HuH-7 (cell line): ENCODE results near the gene TNFAIP8L1.
"Not testable (repeated sequence)": the region's sequence is repeated elsewhere in the genome, so short reads cannot be mapped to it uniquely, and the experiment has no call there.

Experiments used
- DNase-seq: peaks from one replicate; pipeline ENCODE4 v3.0.0; 2011; ENCODE audit warnings: low spot score

Gene TNFAIP8L1

DNA sequence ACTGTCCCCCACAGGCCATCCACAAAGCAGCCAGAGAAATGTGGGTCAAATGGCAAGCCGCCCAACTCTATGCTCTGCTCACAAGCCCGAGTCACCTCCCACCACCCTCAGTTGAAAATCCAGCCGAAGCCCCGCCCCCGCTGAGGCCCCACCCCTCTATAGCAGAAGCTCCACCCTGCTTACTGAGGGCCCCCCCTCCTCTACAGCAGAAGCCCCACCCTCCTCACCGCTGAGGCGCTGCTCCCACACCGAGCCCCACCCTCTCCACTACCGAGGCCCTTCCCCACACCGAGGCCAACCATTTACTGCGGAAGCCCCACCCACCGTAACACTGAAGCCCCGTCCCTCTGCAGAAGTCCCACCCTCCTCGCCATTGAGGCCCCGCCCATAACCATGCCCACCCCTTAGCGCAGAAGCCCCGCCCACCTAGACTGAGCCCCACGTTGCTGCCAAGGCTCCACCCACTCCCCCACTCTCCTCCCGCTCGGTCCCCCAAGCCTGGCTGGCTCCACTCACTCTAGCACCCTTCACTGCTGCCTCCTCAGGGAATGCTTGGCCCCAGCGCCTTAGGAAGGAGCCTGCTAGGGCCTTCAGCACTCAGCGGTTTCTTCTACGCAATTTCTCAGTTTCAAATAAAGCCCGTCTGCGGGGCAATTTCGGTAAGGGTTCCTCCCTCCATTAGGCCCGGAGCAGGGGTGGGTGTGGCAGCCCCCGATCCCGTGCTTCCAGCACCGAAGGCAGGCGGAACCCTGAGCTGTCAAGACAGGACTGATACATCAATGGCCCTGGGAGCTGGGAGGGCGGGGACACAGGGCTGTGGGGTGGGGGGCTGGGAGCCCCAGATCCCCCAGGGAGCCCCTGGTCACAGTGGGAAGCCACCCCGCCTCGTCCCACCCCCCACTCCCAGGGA is 39.8 kb downstream of the TNFAIP8L1 start:
- no peak for DNase-seq

DNA sequence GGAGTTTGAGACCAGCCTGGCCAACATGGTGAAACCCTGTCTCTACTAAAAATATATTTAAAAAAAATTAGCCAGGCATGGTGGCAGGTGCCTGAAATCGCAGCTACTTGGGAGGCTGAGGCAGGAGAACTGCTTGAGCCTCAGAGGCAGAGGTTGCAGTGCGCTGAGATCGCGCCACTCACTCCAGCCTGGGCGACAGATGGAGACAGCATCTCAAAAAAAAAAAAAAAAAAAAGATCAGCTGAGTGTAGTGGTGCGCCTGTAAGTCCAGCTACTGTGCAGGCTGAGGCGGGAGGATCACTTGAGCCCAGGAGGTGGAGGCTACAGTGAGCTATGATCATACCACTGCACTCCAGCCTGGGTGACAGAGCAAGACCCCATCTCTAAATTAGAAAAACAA is 40.7 kb downstream of the TNFAIP8L1 start:
- DNase-seq, result not testable (repeated sequence)

DNA sequence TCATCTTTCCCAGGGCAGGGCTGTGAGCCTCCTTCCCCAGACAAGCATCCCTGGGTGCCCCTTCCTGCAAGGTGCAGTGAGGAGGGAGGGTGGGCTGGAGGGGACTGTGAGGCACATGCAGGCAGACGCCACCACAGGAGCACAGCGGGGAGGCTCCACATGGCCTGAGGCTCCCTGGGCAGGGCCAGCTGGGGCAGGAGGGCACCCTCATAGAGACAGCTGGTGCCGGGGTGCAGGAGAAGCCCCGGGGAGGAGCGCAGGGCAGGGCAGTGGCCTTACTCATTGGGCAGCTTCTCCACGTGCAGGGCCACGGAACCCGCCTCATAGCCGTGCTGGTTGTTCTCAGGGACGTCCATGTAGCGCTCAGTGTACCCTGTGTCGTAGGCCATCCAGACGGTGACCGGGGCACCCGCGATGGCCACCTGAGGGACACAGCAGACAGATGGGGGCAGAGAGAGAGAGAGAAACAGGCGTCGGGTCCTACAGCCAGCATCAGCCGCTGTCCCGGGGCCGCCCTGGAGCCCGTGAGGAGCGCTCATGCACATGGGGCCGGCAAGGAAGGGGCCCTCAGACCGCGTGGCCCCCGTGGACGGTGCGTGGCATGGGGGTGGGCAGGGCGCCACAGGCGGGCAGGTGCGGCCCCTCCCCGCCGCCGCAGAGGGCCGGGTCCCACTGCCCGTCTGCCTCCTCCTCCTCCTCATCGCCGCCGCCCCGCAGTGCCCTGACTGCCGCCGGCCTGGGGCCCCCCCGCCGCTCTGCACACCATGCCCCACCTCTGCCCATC is 43.3 kb downstream of the TNFAIP8L1 start:
- DNase-seq, result no peak

DNA sequence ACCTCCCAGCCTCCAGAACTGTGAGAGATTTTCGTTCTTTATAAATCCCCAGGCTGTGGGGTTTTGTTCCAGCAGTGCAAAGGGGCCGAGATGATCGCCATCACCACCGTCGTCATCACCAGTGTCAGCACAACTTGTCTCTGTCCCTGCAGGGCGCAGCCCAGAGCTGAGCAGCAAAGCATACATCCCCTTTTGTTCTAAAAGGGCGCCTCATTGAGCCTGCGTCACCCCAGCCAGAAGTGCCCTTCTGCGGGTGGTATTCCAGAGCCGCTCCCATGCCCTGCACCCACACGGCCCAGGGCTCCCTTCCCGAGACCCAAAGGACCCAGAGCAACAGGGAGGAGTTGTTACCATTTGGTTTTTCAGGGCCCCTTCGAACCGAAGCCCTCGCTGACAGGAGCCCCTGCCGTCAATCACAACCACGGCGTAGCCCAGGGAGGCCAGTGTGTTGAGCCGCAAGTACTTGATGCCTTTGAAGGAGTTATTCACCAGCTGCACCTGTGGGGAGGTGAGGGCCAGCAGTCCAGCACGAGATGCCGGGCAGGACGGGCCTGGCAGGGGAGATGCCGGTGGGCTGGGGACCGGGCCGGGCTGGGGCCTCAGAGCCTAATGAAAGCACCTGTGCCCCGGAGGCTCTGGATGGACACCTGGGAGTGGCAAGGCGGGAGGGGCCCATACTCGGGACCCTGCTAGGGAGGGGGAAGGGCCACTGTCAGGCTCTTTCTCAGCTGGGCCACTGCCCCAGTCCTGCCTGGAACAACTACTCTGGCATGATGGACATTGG is 45.2 kb downstream of the TNFAIP8L1 start:
- no peak for DNase-seq

DNA sequence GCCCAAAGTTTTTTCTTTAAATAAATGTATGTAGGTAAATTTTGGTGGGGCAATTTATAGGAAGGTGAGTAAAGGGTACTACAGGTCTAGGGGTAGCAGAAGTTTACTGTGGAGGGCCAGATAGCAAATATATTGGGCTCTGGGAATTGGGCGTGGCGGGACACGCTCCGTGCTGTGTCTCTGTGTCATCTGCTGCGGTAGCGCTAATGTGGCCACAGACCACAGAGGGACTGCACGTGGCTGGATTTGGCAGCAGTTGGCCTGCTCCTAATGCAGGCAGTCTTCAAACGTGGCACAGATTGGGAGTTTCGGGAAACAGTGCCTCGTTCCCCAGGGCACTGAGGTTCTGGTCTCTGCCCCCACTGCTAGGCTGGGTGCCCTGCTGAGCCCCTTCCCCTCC is 47.4 kb downstream of the TNFAIP8L1 start:
- no peak for DNase-seq

DNA sequence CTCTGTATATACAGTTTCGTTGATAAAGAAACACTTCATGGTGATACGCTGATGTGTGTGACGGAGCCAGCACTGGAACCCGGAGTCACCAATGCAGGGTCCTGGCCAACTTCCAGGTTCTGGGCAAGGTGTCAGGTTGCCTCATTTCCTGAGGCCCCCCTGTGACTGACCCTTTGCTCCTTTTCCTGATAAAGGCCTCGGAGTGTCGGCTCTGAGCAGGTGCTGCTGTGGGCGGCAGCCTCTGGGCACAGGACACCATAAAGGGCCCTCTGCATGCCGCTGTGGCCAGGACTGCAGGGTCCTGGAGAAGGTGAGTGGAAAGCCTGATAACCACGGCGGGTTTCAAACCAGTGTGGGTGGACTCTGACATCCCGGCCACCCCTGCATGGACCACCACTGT is 48.1 kb downstream of the TNFAIP8L1 start:
- DNase-seq, result no peak

DNA sequence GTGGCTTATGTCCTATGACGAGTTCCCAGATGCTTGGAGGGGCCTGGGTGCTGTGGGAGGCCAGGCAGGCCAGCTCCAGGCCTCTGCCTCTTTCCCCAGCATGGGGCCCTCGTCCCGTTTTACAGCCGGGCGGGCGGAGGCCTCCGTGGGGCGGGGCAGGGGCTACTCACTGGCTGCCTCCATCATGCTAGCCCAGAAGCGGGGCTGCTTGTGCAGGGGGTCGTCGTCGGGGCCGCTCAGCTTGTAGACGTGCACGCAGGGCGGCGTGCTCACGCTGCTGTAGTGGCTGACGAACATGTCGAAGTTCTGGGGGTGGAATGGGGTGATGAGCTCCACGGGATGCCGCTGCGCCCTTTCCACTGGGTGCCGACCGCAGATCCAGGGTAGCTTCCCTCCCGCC is 49.3 kb downstream of the TNFAIP8L1 start:
- DNase-seq, result no peak

DNA sequence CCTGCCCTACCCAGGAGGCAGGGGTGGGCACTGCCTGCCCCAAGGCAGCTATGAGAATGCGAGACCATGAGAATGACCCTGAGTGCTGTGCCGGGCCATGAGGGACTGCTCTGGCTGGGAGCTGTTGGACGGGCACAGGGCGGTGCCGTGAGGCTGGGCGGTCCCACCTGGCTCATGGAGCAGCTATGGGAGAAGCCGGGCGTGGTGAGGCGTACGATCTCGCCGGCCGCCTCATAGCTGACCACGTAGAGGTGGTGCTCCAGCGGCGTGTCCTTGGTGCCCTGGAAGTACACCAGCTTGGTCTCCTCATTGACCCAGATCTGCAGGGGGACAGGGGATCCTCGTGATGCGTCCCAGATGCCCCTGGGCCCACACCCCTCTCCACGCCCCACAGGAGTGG is 50.1 kb downstream of the TNFAIP8L1 start:
- no peak for DNase-seq

DNA sequence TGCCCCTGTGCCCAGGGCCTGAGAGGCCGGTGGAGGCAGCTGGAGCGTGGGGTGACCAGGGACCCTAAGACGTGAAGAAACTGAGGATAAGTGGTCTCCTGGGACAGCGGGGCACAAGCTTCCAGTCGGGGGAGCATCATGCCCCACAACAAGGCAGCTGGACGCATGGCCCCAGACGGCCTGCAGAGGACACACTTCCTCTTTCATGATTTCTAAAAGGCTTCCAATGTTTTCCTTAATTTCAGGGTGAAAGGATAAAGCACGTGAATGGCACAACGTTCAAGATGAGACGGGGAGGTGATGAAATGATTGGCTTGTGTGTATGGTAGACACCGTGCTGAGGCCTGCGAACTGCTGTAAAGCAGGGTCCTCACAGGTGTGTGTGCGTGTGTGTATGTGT is 51.0 kb downstream of the TNFAIP8L1 start:
- DNase-seq, result no peak

DNA sequence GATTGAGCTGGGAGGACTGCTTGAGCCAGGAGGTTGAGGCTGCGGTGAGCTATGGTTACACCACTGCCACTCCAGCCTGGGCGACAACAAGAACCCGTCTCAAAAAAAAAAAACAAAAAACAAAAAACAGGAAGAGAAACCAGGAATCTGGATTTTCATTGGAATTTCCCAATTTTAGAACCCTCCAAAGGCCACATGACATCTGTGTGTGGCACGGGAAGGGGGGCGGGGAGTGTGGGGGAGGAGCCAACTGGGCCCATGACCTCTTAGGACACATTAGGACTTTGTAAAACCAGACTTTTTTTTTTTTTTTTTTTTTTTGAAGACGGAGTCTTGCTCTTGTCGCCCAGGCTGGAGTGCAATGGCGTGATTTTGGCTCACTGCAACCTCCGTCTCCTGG is 52.1 kb downstream of the TNFAIP8L1 start:
- DNase-seq, result no peak

DNA sequence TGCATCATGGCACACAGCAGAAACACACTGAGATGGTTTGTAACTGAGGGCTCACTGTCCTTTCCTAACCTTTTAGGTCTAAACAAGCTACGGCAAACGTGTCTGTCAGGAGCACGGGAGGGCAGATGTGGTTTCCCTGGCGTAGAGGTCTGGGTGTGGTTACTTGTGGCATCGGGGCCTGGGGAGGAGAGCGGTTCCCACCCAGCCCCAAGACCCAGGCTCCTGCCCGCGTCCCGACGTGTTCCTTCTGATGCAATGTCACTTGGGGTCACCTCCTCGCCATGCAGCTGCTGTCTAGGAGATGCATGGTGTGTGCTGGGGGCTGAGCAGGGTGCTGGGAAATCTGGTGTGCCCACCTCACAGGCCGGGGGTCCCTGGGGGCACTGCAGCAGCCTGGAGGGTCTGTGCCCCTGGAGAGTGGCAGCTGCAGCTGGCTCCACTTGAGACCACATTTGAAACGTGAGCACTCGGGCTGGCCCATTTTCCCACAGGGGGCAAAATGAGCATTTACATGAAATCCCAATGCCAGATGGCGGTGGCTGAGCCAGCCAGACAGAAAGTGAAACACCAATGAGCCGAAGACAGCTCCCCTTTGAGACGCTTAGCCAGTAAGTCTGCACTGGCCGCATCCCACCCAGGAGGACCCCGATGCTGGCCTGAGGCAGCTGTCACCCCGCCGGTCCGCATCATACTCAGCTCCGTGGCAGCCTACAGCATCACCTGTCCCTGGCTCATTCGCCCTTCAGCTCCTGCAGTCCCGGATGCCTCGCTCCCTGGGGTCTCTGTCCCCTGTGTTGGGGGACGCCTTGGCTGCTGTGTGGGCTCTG is 53.1 kb downstream of the TNFAIP8L1 start:
- DNase-seq, result no peak

DNA sequence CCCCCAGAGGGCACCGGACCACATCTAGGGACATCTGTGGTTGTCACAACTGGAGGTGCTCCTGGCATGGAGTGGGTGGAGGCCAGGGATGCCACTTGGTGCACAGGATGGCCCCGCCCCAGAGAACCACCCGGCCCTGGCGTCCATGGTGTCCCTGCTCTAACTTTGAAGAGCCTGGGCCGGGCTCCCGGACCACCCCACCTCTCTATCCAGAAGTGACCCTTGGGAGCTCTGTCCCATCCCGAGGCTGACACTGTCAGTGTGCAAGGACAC is 53.7 kb downstream of the TNFAIP8L1 start:
- DNase-seq, result no peak

DNA sequence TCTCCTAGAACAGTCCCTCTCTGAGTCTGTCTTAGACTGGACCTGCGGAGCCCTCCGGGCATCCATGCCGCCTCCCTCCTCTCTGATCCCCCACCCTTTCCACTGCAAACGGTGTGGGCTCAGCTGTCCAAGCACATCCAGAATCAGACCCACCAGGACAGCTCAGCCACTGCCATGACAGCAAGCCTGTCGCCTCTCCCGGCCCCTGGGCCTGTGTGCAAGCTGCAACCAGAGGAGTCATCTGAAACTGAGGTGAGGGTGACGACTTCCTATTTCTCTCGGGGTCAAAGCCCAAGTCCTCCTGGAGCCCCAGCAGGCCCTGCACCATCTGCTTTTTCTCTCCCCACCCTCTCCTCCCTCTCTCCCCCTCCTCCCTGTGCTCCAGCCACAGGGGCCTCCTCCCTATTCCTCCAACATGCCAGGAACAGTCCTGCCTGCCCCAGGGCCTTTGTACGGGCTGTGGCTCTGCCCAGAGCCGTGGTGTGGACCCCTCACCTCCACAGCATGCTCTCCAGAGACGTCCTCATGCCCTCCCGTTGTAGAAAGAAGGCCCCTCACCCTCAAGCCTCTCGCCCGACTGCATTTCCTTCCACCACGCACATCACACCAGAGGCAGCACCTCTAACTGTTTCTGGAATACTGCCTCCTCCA is 54.3 kb downstream of the TNFAIP8L1 start:
- no peak for DNase-seq

DNA sequence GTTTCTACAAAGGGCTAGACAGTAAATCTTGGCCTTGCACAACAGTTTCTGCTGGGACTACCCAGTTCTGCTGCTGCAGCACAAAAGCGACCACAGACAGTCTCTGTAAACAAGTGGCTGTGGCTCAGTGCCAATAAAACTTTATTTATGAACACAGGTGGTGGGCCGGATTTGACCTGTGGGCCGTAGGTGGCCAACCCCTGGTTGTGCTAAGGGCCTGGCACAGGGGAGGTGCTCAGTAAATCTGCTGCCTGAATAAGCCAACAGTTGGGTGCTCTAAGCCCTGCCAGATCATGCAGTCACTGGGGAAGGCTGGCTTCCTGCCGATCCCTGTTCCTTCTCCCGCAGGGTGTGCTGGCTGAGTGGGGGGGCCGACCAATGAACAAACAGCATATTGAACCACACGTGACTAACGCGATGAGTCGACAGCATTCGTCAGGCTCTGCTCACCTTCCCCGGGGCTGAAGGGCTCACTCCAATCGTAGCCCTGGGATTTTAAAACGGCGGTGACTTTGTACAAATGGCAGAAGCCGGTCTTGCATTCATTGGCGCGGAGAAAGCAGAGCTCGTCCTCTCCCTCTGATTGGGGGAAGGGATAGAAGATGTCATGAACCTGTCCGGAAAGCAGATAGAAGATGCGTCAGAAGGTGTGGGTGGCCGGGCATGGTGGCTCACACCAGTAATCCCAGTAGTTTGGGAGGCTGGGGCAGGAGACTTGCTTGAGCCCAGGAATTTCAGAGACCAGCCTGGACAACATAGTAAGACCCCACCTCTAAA is 55.1 kb downstream of the TNFAIP8L1 start:
- DNase-seq, result no peak

DNA sequence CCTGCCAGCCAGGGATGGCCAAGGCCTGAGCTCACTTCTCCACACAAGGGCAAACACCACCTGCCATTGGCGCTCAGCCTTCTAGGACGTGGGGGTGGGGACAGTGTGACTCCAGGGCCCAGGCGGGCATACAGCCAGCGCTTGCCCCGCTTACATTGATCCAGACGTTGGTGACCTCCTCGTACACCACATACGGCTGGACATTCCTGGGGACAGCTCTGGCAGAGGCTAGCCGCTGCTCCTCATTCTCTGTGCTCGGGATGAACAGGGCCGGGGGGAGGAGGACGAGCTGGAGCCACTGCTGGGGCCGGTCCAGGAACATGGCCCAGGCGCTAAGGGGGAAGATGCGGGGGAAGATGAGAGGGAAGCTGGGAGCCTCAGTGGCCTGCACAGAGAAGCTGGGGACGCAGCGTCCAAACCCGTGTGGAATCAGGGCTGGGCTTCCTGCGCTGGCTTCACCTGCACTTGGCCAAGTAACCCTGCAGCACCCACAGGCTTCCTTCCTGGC is 56.0 kb downstream of the TNFAIP8L1 start:
- DNase-seq, result no peak

DNA sequence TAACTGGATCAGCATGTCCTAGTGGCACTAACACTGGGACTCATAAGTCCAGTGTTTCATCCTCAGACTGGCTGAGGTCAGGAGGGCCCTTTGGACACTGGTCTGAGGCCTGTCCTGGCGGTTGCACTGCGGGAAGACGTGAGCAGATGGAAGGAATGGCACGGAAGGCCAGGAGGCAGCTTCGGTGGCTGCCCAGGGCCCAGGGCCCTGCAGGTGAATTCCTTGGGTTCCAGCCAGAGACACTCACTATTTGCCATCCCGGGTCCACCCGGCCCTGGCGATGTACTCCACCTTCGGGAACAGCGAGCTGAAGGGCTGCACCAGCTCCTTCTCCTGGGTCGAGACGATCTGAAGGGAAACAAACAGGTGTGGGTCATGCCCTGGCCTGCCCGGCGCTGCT is 58.0 kb downstream of the TNFAIP8L1 start:
- no peak for DNase-seq

DNA sequence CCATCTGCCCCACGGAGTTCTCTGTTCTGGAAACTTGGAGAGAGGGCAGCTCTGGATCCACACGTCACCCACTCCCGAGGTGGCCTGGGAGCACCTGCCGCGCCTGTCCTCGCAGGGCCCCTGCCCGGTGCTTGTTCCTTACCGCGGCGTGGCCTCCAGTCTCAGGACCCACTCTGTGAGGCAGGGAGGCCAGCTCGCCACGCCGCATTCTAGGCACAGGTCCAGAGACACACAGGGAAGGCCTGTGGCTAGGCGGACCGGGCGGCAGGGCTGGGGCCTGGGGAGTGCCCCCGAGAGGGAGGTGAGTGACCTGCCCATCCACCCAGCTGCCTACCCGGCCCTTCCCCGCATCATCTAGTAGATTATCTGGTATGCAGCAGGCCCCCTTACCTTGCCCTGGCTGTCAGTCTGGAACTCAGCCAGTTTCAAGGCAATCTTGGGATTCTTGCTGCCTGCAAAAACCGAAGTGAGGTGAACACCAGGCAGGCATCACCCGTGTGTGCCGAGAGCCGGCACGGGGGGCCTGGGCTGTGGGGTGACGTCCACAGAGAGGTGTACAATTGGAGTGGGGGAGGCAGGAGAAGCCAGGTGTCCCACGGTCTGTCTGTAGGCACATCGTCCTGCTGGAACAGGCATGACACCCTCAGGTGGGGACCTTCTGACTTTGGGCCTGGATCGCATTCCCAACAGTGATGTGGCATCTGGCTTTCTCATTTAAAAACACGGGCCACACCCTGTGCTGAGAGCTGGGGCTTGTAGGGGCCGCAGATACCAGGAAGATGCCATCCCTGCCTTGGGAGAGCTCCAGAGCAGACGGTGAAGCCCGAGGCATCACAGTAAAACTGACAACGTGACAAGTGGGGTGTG is 60.7 kb downstream of the TNFAIP8L1 start:
- no peak for DNase-seq

DNA sequence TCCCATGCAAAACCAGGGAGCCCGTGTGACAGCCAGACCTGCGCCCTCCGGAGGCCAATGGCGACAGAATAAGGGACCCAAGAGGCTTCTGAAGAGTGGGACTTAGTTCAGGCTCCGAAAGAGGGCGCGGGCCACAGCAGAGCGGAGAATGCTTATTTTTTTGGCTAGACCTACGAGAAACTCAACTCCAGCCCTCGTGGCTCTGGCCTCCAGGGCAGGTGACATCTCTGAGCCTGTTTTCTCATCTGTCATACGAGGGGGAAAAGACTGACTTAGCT is 61.3 kb downstream of the TNFAIP8L1 start:
- DNase-seq, result no peak

DNA sequence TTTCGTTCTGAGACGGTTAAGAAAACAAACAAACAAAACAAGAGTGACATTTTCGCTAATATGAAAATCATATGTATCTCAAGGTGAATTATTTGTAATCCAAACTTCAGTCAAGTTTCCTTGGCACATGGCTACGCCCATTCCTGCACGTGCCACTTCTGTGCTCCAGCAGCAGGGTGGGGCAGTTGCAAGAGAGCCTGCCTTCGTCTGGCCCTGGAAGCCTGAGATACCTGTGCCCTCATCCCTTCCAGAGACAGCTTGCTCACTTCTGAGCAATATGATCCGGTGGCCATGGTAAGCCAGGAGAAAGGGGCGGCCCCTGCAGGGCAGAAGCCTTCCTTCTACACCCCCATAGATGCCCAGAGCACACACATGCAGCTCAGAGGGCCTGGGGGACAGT is 62.2 kb downstream of the TNFAIP8L1 start:
- no peak for DNase-seq

DNA sequence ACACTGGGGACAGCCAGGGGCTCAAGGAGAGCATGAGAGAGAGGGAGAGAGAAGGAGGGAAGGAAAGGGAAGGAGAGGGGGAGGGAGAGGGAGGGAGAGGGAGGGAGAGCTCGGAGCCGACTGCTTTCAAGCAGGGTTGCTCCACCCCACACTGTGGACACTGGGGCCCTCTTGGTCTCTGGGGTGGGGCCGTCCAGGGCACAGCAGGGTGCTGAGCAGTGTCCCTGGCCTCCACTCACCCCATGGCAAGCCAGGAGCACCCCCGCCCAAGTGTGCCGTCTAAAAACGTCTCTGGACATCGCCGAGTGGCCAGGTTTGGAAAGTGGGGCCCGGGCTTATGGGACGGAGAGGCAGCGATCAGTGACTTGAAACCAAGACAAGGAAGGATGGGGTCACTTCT is 63.4 kb downstream of the TNFAIP8L1 start:
- DNase-seq, result no peak
